Neural progenitor cell (in vitro differentiated cells): ENCODE data around the gene FIGLA. TPM values are rescaled to one million over a fixed set of nuclear protein-coding genes. Genes with fewer than 3 reads are reported as not detected.
"Not testable (repeated sequence)": the region's sequence is repeated elsewhere in the genome, so short reads cannot be mapped to it uniquely, and the experiment has no call there.

Experiments used
- DNase-seq: peaks from one replicate; pipeline ENCODE4 v3.0.0-alpha.2; 2016; ENCODE audit warnings: low spot score
- H2AFZ ChIP-seq: fragments of 200-600 bp; sonication (generic); replicated peaks from 2 replicates; pipeline ENCODE4 v1.6.1; 2016; ENCODE audit warnings: antibody characterized with exemption
- H3F3A ChIP-seq: fragments of 200-600 bp; sonication (generic); 2 replicates; pipeline ENCODE4 v1.6.1; 2016; ENCODE audit warnings: antibody characterized with exemption, low read depth
- H3K27ac ChIP-seq: fragments of 200-600 bp; sonication (generic); 2 replicates; pipeline ENCODE4 v1.5.1; 2016; ENCODE audit warnings: mild to moderate bottlenecking
- H3K27me3 ChIP-seq: fragments of 200-600 bp; sonication (generic); 2 replicates; pipeline ENCODE4 v1.6.1; 2016; ENCODE audit warnings: mild to moderate bottlenecking, moderate library complexity
- H3K36me3 ChIP-seq: fragments of 200-600 bp; sonication (generic); 2 replicates; pipeline ENCODE4 v1.5.1; 2016
- H3K4me1 ChIP-seq: fragments of 200-600 bp; sonication (generic); 2 replicates; pipeline ENCODE4 v1.6.1; 2016; ENCODE audit warnings: mixed run types
- H3K4me2 ChIP-seq: fragments of 200-600 bp; sonication (generic); 2 replicates; pipeline ENCODE4 v1.6.1; 2016
- H3K4me3 ChIP-seq: fragments of 200-600 bp; sonication (generic); 2 replicates; pipeline ENCODE4 v1.5.1; 2016
- H3K79me2 ChIP-seq: fragments of 200-600 bp; sonication (generic); 2 replicates; pipeline ENCODE4 v1.6.1; 2016; ENCODE audit warnings: low read depth
- H3K9ac ChIP-seq: fragments of 200-600 bp; sonication (generic); 2 replicates; pipeline ENCODE4 v1.6.1; 2016
- H3K9me3 ChIP-seq: fragments of 200-600 bp; sonication (generic); 2 replicates; pipeline ENCODE4 v1.5.1; 2016; ENCODE audit warnings: low read depth
- H4K20me1 ChIP-seq: fragments of 200-600 bp; sonication (generic); 2 replicates; pipeline ENCODE4 v1.6.1; 2016; ENCODE audit warnings: low read depth
- H3K27ac Mint-ChIP-seq: 3 replicates; pipeline ENCODE4 v1.8.0; 2021; ENCODE audit warnings: mixed read lengths
- H3K27me3 Mint-ChIP-seq: 2 replicates; pipeline ENCODE4 v1.8.0; 2022; ENCODE audit warnings: low read depth, mild to moderate bottlenecking, inconsistent platforms, moderate library complexity, mixed read lengths; ENCODE audit not compliant: insufficient read depth
- H3K36me3 Mint-ChIP-seq: 3 replicates; pipeline ENCODE4 v1.8.0; 2021; ENCODE audit warnings: mixed read lengths
- H3K4me1 Mint-ChIP-seq: 3 replicates; pipeline ENCODE4 v1.8.0; 2021; ENCODE audit warnings: mixed read lengths
- H3K4me3 Mint-ChIP-seq: 3 replicates; pipeline ENCODE4 v1.8.0; 2021; ENCODE audit warnings: mild to moderate bottlenecking, moderate library complexity, mixed read lengths
- H3K9me3 Mint-ChIP-seq: 3 replicates; pipeline ENCODE4 v1.8.0; 2020; ENCODE audit warnings: mixed read lengths
- CTCF ChIP-seq: fragments of 200-600 bp; sonication (generic); IDR thresholded peaks from 2 replicates; pipeline ENCODE4 v1.5.1; 2017; ENCODE audit warnings: antibody characterized with exemption, mild to moderate bottlenecking
- EZH2 ChIP-seq: fragments of 200-600 bp; sonication (generic); IDR thresholded peaks from 2 replicates; pipeline ENCODE4 v1.6.1; 2017; ENCODE audit warnings: antibody characterized with exemption, mild to moderate bottlenecking, moderate library complexity
- EZH2phosphoT487 ChIP-seq: fragments of 200-600 bp; sonication (generic); IDR thresholded peaks from 2 replicates; pipeline ENCODE4 v1.6.1; 2017; ENCODE audit warnings: antibody characterized with exemption
- total RNA-seq: library from RNA; depleted of rRNA; stranded (reverse); fragments of >200 nt; gene quantifications from 2 replicates; pipeline ENCODE4 v1.2.3, GENCODE V29; 2015; ENCODE audit warnings: low replicate concordance

Gene FIGLA
- total RNA-seq, 1 donor from 2014 or later: not detected

GRCh38 chr2:70743677-70744076, 46.8 kb downstream of the FIGLA start:
- peaks cover 8% of the 10 kb centered on the region for H3K36me3 Mint-ChIP-seq
- H3K4me3 Mint-ChIP-seq: no peak overlapping the region
- Histone ChIP-seq H3K4me2 (no peak overlapping the region), H4K20me1 (peaks cover 56% of the 10 kb centered on the region), H3K9me3 (no peaks in the 10 kb centered on the region), H3K27ac (no peak overlapping the region), H3K36me3 (no peaks in the 10 kb centered on the region), H3K9ac (no peak overlapping the region), H3K4me3 (no peak overlapping the region), H3K27me3 (no peaks in the 10 kb centered on the region), H3F3A (peaks cover 44% of the 10 kb centered on the region), H3K79me2 (peaks cover 97% of the 10 kb centered on the region), H3K4me1 (peaks cover 35% of the 10 kb centered on the region), H2AFZ (no peak overlapping the region)
- no peak overlapping the region for H3K27ac Mint-ChIP-seq
- peaks cover 44% of the 10 kb centered on the region for H3K4me1 Mint-ChIP-seq
- H3K9me3 Mint-ChIP-seq: no peaks in the 10 kb centered on the region
- no peaks in the 10 kb centered on the region for H3K27me3 Mint-ChIP-seq
- TF ChIP-seq CTCF: no peak
- TF ChIP-seq EZH2: no peak
- no peak for TF ChIP-seq EZH2phosphoT487
- DNase-seq: no peak

GRCh38 chr2:70743068-70743467, 47.4 kb downstream of the FIGLA start:
- Mint-ChIP-seq H3K9me3 (no peaks in the 10 kb centered on the region), H3K36me3 (peaks cover 8% of the 10 kb centered on the region), H3K27me3 (no peaks in the 10 kb centered on the region), H3K4me1 (peaks cover 43% of the 10 kb centered on the region), H3K4me3 (no peak overlapping the region), H3K27ac (no peak overlapping the region)
- Histone ChIP-seq H3K27me3 (no peaks in the 10 kb centered on the region), H2AFZ (no peak overlapping the region), H3K27ac (no peak overlapping the region), H3K9me3 (no peaks in the 10 kb centered on the region), H3F3A (peaks cover 48% of the 10 kb centered on the region), H3K9ac (no peak overlapping the region), H3K4me2 (no peak overlapping the region), H3K4me1 (peaks cover 40% of the 10 kb centered on the region), H3K4me3 (no peak overlapping the region), H4K20me1 (peaks cover 62% of the 10 kb centered on the region), H3K79me2 (peaks cover 97% of the 10 kb centered on the region), H3K36me3 (no peaks in the 10 kb centered on the region)
- no peak for DNase-seq
- TF ChIP-seq EZH2phosphoT487 (no peak), CTCF (no peak), EZH2 (no peak)

GRCh38 chr2:70739492-70739891, 51.0 kb downstream of the FIGLA start:
- peaks cover 66% of the 10 kb centered on the region for H4K20me1 ChIP-seq
- H3K27ac ChIP-seq, H3K27me3 ChIP-seq, H3K9me3 Mint-ChIP-seq, H3K36me3 ChIP-seq, H3K27ac Mint-ChIP-seq, H3K9me3 ChIP-seq, DNase-seq, H3K27me3 Mint-ChIP-seq, H3K36me3 Mint-ChIP-seq, H3K4me3 Mint-ChIP-seq, H3K4me3 ChIP-seq, H3K9ac ChIP-seq, H2AFZ ChIP-seq, H3K4me2 ChIP-seq: not testable (repeated sequence)
- peaks cover 40% of the 10 kb centered on the region for H3F3A ChIP-seq
- peaks cover 94% of the 10 kb centered on the region for H3K79me2 ChIP-seq
- peaks cover 31% of the 10 kb centered on the region for H3K4me1 Mint-ChIP-seq
- H3K4me1 ChIP-seq: peaks cover 40% of the 10 kb centered on the region

- H3K27ac ChIP-seq: no peak overlapping the region
- peaks cover 68% of the 10 kb centered on the region for H4K20me1 ChIP-seq
- no peaks in the 10 kb centered on the region for H3K9me3 ChIP-seq
- H3K27me3 ChIP-seq: no peaks in the 10 kb centered on the region
- Mint-ChIP-seq H3K27me3 (peaks cover 5% of the 10 kb centered on the region), H3K9me3 (no peaks in the 10 kb centered on the region), H3K4me1 (peaks cover 36% of the 10 kb centered on the region), H3K27ac (no peak overlapping the region), H3K4me3 (no peak overlapping the region), H3K36me3 (peaks cover 4% of the 10 kb centered on the region)
- peaks cover 93% of the 10 kb centered on the region for H3K79me2 ChIP-seq
- no peak overlapping the region for H2AFZ ChIP-seq
- no peak overlapping the region for H3K9ac ChIP-seq
- H3K4me1 ChIP-seq: peaks cover 50% of the 10 kb centered on the region
- H3K4me3 ChIP-seq: no peak overlapping the region
- H3F3A ChIP-seq: peaks cover 48% of the 10 kb centered on the region
- no peak for DNase-seq
- no peaks in the 10 kb centered on the region for H3K36me3 ChIP-seq
- TF ChIP-seq EZH2 (no peak), CTCF (no peak), EZH2phosphoT487 (no peak)
- H3K4me2 ChIP-seq: no peak overlapping the region
Observed at GRCh38 chr2:70738159-70738558, 52.3 kb downstream of the FIGLA start.
